ENCODE measurements around the gene ATAD3C. TPM values are rescaled to one million over a fixed set of nuclear protein-coding genes. Genes with fewer than 3 reads are reported as not detected.

ATAD3C gene
- total and polyA plus RNA-seq, 2 experiments from 2014 or later, result 0.45 to 1.3 TPM

- TF ChIP-seq CTCF (conservative IDR thresholded peaks at IDR 0.05; ENCODE audit: low read depth in 2 of 2), result no peak
- no peak for TF ChIP-seq EZH2 (IDR thresholded peaks at IDR 0.05; ENCODE audit: low read depth, unreplicated experiment)
- TF ChIP-seq ZNF114 (CRISPR knock-in tag; IDR thresholded peaks at IDR 0.05), result no peak
- TF ChIP-seq POLR2AphosphoS5 (IDR thresholded peaks at IDR 0.05; ENCODE audit: low read depth), result no peak
Observed at GRCh38 chr1:1423245-1423597, 26.3 kb upstream of the ATAD3C start (continued).

GRCh38 chr1:1424707-1425106, 24.8 kb upstream of the ATAD3C start:
- Histone ChIP-seq H3K4me1 (ENCODE audit: insufficient read depth) (peaks cover 31% of the 10 kb centered on the region), H3K4me3 (no peak overlapping the region), H3K9me2 (ENCODE audit: insufficient read depth) (no peaks in the 10 kb centered on the region), H3F3A (replicated peaks; ENCODE audit: low read depth) (peaks cover 24% of the 10 kb centered on the region), H3K79me2 (replicated peaks; ENCODE audit: insufficient read depth) (no peaks in the 10 kb centered on the region), H3K4me2 (no peak overlapping the region), H3K27me3 (ENCODE audit: insufficient read depth) (no peaks in the 10 kb centered on the region), H4K20me1 (replicated peaks; ENCODE audit: insufficient read depth) (no peaks in the 10 kb centered on the region), H3K36me3 (ENCODE audit: insufficient read depth) (no peaks in the 10 kb centered on the region), H3K27ac (ENCODE audit: low read depth) (no peak overlapping the region), H2AFZ (no peak overlapping the region)
- peak overlapping the region; percentile 36; the same call in 1 of the 3 replicates for H3K4me3 Mint-ChIP-seq
- TF ChIP-seq ETS1 (IDR thresholded peaks at IDR 0.05), result no peak
- peaks cover 32% of the 10 kb centered on the region for H3K4me1 Mint-ChIP-seq
- peaks cover 5% of the 10 kb centered on the region for H3K9me3 Mint-ChIP-seq
- DNase-seq (ENCODE audit: low spot score) (no peak), ATAC-seq (no peak)
- no peak overlapping the region for H3K27ac Mint-ChIP-seq
- peaks cover 19% of the 10 kb centered on the region for H3K27me3 Mint-ChIP-seq (ENCODE audit: insufficient read depth, low read depth, poor library complexity)
- peaks cover 4% of the 10 kb centered on the region; the same call in 2 of the 3 replicates for H3K36me3 Mint-ChIP-seq (ENCODE audit: low read depth)

GRCh38 chr1:1425426-1425752, 24.1 kb upstream of the ATAD3C start:
- peaks cover 30% of the 10 kb centered on the region for H3F3A ChIP-seq (replicated peaks; ENCODE audit: low read depth)
- H3K27ac Mint-ChIP-seq, result no peak overlapping the region
- peaks cover 37% of the 10 kb centered on the region for H3K4me1 ChIP-seq (ENCODE audit: insufficient read depth)
- no peaks in the 10 kb centered on the region for H3K36me3 ChIP-seq (ENCODE audit: insufficient read depth)
- no peaks in the 10 kb centered on the region for H4K20me1 ChIP-seq (replicated peaks; ENCODE audit: insufficient read depth)
- peaks cover 38% of the 10 kb centered on the region for H3K4me1 Mint-ChIP-seq
- H3K36me3 Mint-ChIP-seq (ENCODE audit: low read depth), result peaks cover 4% of the 10 kb centered on the region; the same call in 2 of the 3 replicates
- H3K4me3 ChIP-seq, result peak overlapping the region; percentile 46; the same call in 1 of the 2 replicates
- H3K79me2 ChIP-seq (replicated peaks; ENCODE audit: insufficient read depth), result no peaks in the 10 kb centered on the region
- no peak for DNase-seq (ENCODE audit: low spot score)
- H3K4me3 Mint-ChIP-seq, result no peak overlapping the region; the same call in 2 of the 3 replicates
- ATAC-seq, result no peak; the same call in 2 of the 3 replicates
- H2AFZ ChIP-seq, result no peak overlapping the region
- no peaks in the 10 kb centered on the region for H3K27me3 ChIP-seq (ENCODE audit: insufficient read depth)
- no peaks in the 10 kb centered on the region for H3K9me2 ChIP-seq (ENCODE audit: insufficient read depth)
- no peak for TF ChIP-seq JUNB (IDR thresholded peaks at IDR 0.05; ENCODE audit: unreplicated experiment)
- H3K9me3 Mint-ChIP-seq, result peaks cover 10% of the 10 kb centered on the region
- H3K27ac ChIP-seq (ENCODE audit: low read depth), result 0 out of 2 replicates have a peak overlapping the region, but pooled peaks have one; percentile 32
- peaks cover 25% of the 10 kb centered on the region for H3K27me3 Mint-ChIP-seq (ENCODE audit: insufficient read depth, low read depth, poor library complexity)
- H3K4me2 ChIP-seq, result no peak overlapping the region

Measured in GM23338 (cell line).